Skeletal muscle cell (primary cell): ENCODE results near the gene OTUB2.
A peak's percentile ranks its signal among the peaks of the same experiment; 100 is the strongest.

Source experiments
- DNase-seq: peaks from one replicate; pipeline ENCODE4 v3.0.0-alpha.2; 2010; ENCODE audit warnings: low read depth
- H3K4me3 ChIP-seq: 2 replicates; pipeline ENCODE4 v1.5.1; 2011; ENCODE audit warnings: low read depth, mild to moderate bottlenecking, control low read depth, low read length, moderate library complexity

OTUB2 gene

GRCh38 chr14:94079891-94080620 lies 53.9 kb downstream of the OTUB2 start:
- peak overlapping the region; percentile 89 for H3K4me3 ChIP-seq
- peak; percentile 15 for DNase-seq

GRCh38 chr14:94080621-94081385 lies 54.7 kb downstream of the OTUB2 start, which contains the start of the genes DDX24 and IFI27L1:
Gene DDX24, minus strand, starts transcription at chr14:94081202. Its CDS starts 1,460 bp downstream, at chr14:94079742.
Gene IFI27L1, plus strand, starts transcription at chr14:94081310. Its CDS starts 15,628 bp downstream, at chr14:94096938.
- H3K4me3 ChIP-seq = peak within 1 kb of the TSS; percentile 89
- DNase-seq = peak; percentile 79

- H3K4me3 ChIP-seq = peak overlapping the region; percentile 89
Observed at GRCh38 chr14:94081386-94081820, 55.3 kb downstream of the OTUB2 start.

GRCh38 chr14:94087891-94088290 lies 61.8 kb downstream of the OTUB2 start:
- DNase-seq = no peak
- no peak overlapping the region for H3K4me3 ChIP-seq

More at GRCh38 chr14:94081386-94081820, 55.3 kb downstream of the OTUB2 start:
- DNase-seq = no peak

- H3K4me3 ChIP-seq = no peak overlapping the region
- DNase-seq = no peak
Observed at GRCh38 chr14:94088516-94088915, 62.4 kb downstream of the OTUB2 start.

- DNase-seq = no peak
- no peak overlapping the region for H3K4me3 ChIP-seq
Observed at GRCh38 chr14:94089479-94089878, 63.3 kb downstream of the OTUB2 start.

GRCh38 chr14:94093418-94093817 lies 67.3 kb downstream of the OTUB2 start:
- no peak for DNase-seq
- no peak overlapping the region for H3K4me3 ChIP-seq

GRCh38 chr14:94097091-94097490 lies 71.0 kb downstream of the OTUB2 start:
- DNase-seq = no peak
- no peak overlapping the region for H3K4me3 ChIP-seq
